Retinal pigment epithelial cell (primary cell): ENCODE measurements around the gene NUCKS1.
"Not testable (repeated sequence)": the region's sequence is repeated elsewhere in the genome, so short reads cannot be mapped to it uniquely, and the experiment has no call there.

Experiments used
- DNase-seq: peaks from one replicate; pipeline ENCODE4 v3.0.0-alpha.2; 2010; ENCODE audit warnings: low read depth
- H3K4me3 ChIP-seq: 2 replicates; pipeline ENCODE4 v1.5.1; 2011; ENCODE audit warnings: mild to moderate bottlenecking, low read length, control low read depth, moderate library complexity
- CTCF ChIP-seq: conservative IDR thresholded peaks from 2 replicates; pipeline ENCODE4 v1.5.1; 2011; ENCODE audit warnings: low read depth, low read length, control low read depth, inconsistent platforms

NUCKS1 gene

GRCh38 chr1:205735218-205735617 is 14.8 kb downstream of the NUCKS1 start:
- DNase-seq = no peak
- no peak for TF ChIP-seq CTCF
- no peak overlapping the region for H3K4me3 ChIP-seq

DNA sequence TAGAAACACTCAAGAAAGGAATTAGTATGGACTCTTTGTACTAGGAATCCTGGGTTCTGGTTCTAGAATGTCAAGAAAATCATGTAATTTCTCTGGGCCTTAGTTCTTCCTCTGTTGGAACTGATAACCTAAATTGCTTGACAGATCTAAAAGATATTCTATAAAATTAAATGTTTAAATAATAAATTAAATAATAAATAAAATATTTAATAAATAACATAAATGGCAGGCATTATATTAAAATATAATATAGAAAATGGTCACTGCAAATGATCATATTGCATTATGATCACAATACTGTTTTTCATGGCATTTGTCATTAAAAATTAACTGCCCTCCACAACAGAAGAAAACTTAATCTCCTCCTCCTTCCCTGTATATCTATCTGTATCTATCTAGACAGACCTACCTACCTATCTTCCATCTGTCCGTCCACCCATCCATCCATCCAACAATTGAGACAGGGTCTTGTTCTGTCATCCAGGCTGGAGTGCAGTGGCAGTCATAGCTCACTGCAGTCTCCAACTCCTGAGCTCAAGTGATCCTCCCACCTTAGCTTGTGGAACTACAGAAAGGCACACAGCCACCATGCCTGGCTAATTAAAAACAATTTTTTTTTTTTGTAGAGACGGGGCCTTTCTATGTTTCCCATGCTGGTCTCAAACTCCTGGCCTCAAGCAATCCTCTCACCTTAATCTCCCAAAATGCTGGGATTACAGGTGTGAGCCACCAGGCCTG is 16.4 kb downstream of the NUCKS1 start:
- DNase-seq = no peak
- no peak overlapping the region for H3K4me3 ChIP-seq
- TF ChIP-seq CTCF = no peak

DNA sequence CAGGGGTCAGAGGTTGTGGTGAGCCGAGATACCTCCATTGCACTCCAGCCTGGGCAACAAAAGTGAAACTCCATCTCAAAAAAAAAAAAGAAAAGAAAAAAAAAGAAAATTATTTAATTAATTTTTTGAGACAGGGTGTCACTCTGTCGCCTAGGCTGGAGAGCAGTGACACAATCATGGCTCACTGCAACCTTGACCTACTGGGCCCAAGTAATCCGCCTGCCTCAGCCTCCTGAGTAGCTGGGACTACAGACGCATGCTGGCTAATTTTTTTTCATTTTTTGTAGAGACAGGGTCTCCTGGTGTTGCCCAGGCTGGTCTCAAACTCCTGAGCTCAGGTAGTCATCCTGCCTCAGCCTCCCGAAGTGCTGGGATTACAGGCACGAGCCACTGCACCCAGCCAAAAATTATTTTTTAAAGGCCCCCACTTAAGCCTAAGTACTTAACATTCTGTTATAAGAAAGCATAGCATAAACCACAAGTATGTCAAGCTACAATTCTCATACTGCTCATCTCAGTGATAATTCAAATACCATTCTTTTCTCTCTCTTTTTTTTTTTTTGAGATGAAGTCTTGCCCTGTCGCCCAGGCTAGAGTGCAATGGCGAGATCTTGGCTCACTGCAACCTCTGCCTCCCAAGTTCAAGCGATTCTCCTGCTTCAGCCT is 19.9 kb downstream of the NUCKS1 start:
- TF ChIP-seq CTCF = no peak
- DNase-seq = no peak
- H3K4me3 ChIP-seq = no peak overlapping the region

- no peak for DNase-seq
- TF ChIP-seq CTCF = no peak
- H3K4me3 ChIP-seq = no peak overlapping the region
Measured at GRCh38 chr1:205726619-205727125, 23.3 kb downstream of the NUCKS1 start.

- no peak for DNase-seq
- no peak for TF ChIP-seq CTCF
- no peak overlapping the region for H3K4me3 ChIP-seq
Measured at GRCh38 chr1:205725514-205725913, 24.5 kb downstream of the NUCKS1 start.

GRCh38 chr1:205720740-205721139 is 29.2 kb downstream of the NUCKS1 start:
- not testable (repeated sequence) for DNase-seq, H3K4me3 ChIP-seq

DNA sequence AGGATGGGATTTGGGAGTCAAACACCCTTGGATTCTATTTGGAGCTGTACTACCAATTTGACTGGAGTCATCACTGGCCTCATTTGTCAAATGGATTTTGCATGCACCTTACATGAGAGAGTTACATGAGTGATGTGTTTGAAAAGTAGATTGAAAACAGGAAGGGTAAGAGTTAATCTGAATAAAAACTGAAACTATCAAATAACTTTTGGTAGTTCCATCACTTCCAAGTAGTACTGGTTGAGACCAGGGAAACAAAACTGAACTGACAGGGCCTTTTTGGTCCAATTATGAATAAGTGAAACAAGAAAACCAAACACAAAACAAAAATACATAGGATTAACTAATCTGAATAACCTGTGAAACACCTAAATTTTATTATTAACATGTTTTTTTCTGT is 30.2 kb downstream of the NUCKS1 start:
- no peak for DNase-seq
- TF ChIP-seq CTCF = no peak
- no peak overlapping the region for H3K4me3 ChIP-seq
